Fibroblast of pulmonary artery (primary cell): ENCODE results near the gene ZNF747.
A peak's percentile ranks its signal among the peaks of the same experiment; 100 is the strongest.

Source experiments
- DNase-seq: peaks from one replicate; pipeline ENCODE4 v3.0.0-alpha.2; 2010; ENCODE audit warnings: low read depth
- H3K4me3 ChIP-seq: replicated peaks from 2 replicates; pipeline ENCODE4 v1.5.1; 2011; ENCODE audit warnings: low read depth, mild to moderate bottlenecking, control low read depth, low read length, moderate library complexity
- CTCF ChIP-seq: IDR thresholded peaks from 2 replicates; pipeline ENCODE4 v1.5.1; 2011; ENCODE audit warnings: mild to moderate bottlenecking, control low read depth, low read length, inconsistent platforms; ENCODE audit errors: missing control alignments

Gene ZNF747

GRCh38 chr16:30569746-30570635 lies 35.3 kb upstream of the ZNF747 start:
- peak; percentile 7 for DNase-seq
- no peak overlapping the region for H3K4me3 ChIP-seq
- no peak for TF ChIP-seq CTCF

GRCh38 chr16:30569281-30569680 lies 34.6 kb upstream of the ZNF747 start:
- no peak overlapping the region for H3K4me3 ChIP-seq
- no peak for DNase-seq
- no peak for TF ChIP-seq CTCF

- TF ChIP-seq CTCF = no peak
- no peak overlapping the region for H3K4me3 ChIP-seq
- peak; percentile 96 for DNase-seq
These were observed 33.5 kb upstream of the ZNF747 start for GRCh38 chr16:30567991-30568638.

GRCh38 chr16:30567160-30567990 lies 32.7 kb upstream of the ZNF747 start:
- DNase-seq = peak; percentile 53
- no peak for TF ChIP-seq CTCF
- no peak overlapping the region for H3K4me3 ChIP-seq

GRCh38 chr16:30566531-30566930 lies 31.9 kb upstream of the ZNF747 start:
- no peak for TF ChIP-seq CTCF
- no peak for DNase-seq
- H3K4me3 ChIP-seq = no peak overlapping the region

GRCh38 chr16:30565984-30566383 lies 31.3 kb upstream of the ZNF747 start:
- TF ChIP-seq CTCF = no peak
- no peak overlapping the region for H3K4me3 ChIP-seq
- no peak for DNase-seq
